Panc1 (cell line): ENCODE results near the gene TPRG1L. TPM values are rescaled to one million over a fixed set of nuclear protein-coding genes. Genes with fewer than 3 reads are reported as not detected.

ENCODE experiments used
- ATAC-seq: fragments of 200-7000 bp; cut with Tn5 transposase; 2 replicates; pipeline ENCODE4 v1.9.1; 2020; ENCODE audit warnings: mild to moderate bottlenecking, moderate library complexity
- BruUV-seq: library from RNA; stranded (reverse); fragments of 400-500 nt; replicated peaks from 2 replicates; lab custom pipeline; 2021; lab: Mats Ljungman, UMichigan
- CTCF ChIA-PET: fragments of 300-600 bp; sonication (Branson Sonifier 250); formaldehyde crosslinking; loops from one replicate; lab custom pipeline; 2022; ENCODE audit warnings: antibody characterized with exemption; lab: Charles Lee
- POLR2A ChIA-PET: fragments of 300-600 bp; sonication (Branson Sonifier 250); formaldehyde crosslinking; loops from one replicate; lab custom pipeline; 2022; ENCODE audit warnings: antibody characterized with exemption; lab: Charles Lee
- DNase-seq: peaks from one replicate; pipeline ENCODE4 v3.0.0-alpha.2; 2010; ENCODE audit warnings: low read depth, low spot score
- H3K27ac ChIP-seq: 2 replicates; pipeline ENCODE4 v1.5.1; 2011; ENCODE audit warnings: mild to moderate bottlenecking, low read length, inconsistent platforms
- H3K27me3 ChIP-seq: fragments of 200-500 bp; sonication (Bioruptor generic); 2 replicates; pipeline ENCODE4 v1.6.0; 2014; ENCODE audit warnings: low read length, inconsistent platforms; ENCODE audit not compliant: control insufficient read depth, insufficient read depth
- H3K36me3 ChIP-seq: fragments of 200-500 bp; sonication (Bioruptor generic); 2 replicates; pipeline ENCODE4 v1.5.1; 2014; ENCODE audit warnings: inconsistent platforms, mild to moderate bottlenecking, low read length, moderate library complexity; ENCODE audit not compliant: control insufficient read depth, insufficient read depth
- H3K4me1 ChIP-seq: 2 replicates; pipeline ENCODE4 v1.5.1; 2011; ENCODE audit warnings: inconsistent platforms, mild to moderate bottlenecking, low read length, moderate library complexity; ENCODE audit not compliant: control insufficient read depth, insufficient read depth
- H3K4me3 ChIP-seq, 2 experiments: 2 replicates each; pipeline ENCODE4 v1.5.1; 2011 to 2012; ENCODE audit warnings: low read depth in 2 of 2, low read length in 2 of 2, mild to moderate bottlenecking in 2 of 2, inconsistent platforms in 1 of 2, moderate library complexity in 1 of 2
- H3K9me3 ChIP-seq: fragments of 200-500 bp; sonication (Bioruptor generic); 2 replicates; pipeline ENCODE4 v1.5.1; 2014; ENCODE audit warnings: low read depth, mild to moderate bottlenecking, inconsistent platforms, low read length, moderate library complexity; ENCODE audit not compliant: control insufficient read depth, insufficient read depth
- POLR2AphosphoS5 ChIP-seq: IDR thresholded peaks from 2 replicates; pipeline ENCODE4 v1.6.1; 2012; ENCODE audit warnings: mild to moderate bottlenecking, low read depth, low read length, moderate library complexity
- SIN3A ChIP-seq: IDR thresholded peaks from 2 replicates; pipeline ENCODE4 v1.6.1; 2012; ENCODE audit warnings: low read depth, mild to moderate bottlenecking, low read length, moderate library complexity, borderline replicate concordance; ENCODE audit not compliant: insufficient read depth
- TCF7L2 ChIP-seq: IDR thresholded peaks from 2 replicates; pipeline ENCODE4 v1.6.1; 2011; ENCODE audit warnings: mild to moderate bottlenecking, low read depth, low read length, inconsistent platforms
- in situ Hi-C: cut with HindIII; loops from 2 replicates; pipeline ENCODE4 v1.10.0; 2016; ENCODE audit warnings: low sequenced_read_pairs, low pct_unique_long_range_greater_than_20kb
- intact Hi-C: fragments of 100-400 bp; cut with micrococcal nuclease; formaldehyde crosslinking; loops from one replicate; pipeline ENCODE4 v1.10.0; 2022; ENCODE audit not compliant: unreplicated experiment
- total RNA-seq: library from RNA; stranded (reverse); gene quantifications from one replicate; pipeline ENCODE4 v1.2.1, GENCODE V29; 2021; ENCODE audit not compliant: unreplicated experiment
- TF ChIP-seq, protein P1 (sequence below), 2 experiments: IDR thresholded peaks; 2 replicates each; pipeline ENCODE4 v1.6.1; 2011 to 2012; ENCODE audit warnings: low read depth in 2 of 2, control low read depth in 1 of 2, low read length in 1 of 2, mild to moderate bottlenecking in 1 of 2, moderate library complexity in 1 of 2; ENCODE audit not compliant: insufficient read depth in 1 of 2
- TF ChIP-seq, protein P2 (sequence below): fragments of 450-650 bp; IDR thresholded peaks from 2 replicates; pipeline ENCODE4 v1.5.1; 2017; ENCODE audit warnings: mild to moderate bottlenecking

TPRG1L gene
- total RNA-seq, 1 experiment from 2014 or later, result 57.5 TPM

DNA sequence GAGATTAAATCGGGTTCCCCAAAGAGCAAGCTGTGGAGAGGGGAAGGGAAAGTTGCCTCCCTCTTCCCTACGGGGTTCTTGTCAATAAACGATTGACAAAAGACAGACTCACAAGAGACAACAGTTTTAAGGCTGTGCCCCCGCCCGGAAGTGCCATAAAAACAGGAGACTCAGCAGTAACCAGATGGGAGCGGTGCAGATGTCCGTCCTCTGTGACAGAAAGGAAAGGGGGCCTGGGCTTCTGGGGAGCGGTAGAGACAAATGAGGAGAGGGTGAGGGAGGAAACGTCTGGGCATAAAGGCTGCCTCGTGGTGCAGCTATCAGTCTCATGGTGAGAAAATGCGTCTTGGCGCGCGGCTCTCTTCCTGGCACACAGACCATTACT is 33.4 kb downstream of the TPRG1L start:
- Histone ChIP-seq H3K9me3 (no peaks in the 10 kb centered on the region), H3K4me1 (peaks cover 3% of the 10 kb centered on the region), H3K4me3 (no peak overlapping the region), H3K27me3 (no peaks in the 10 kb centered on the region), H3K36me3 (no peaks in the 10 kb centered on the region), H3K27ac (peak overlapping the region; percentile 25; the same call in 1 of the 2 replicates)
- ATAC-seq, result no peak
- in situ Hi-C loops (no loop called here), intact Hi-C loops (loop anchor here (10.0 kb wide), 1 partner anchor 67 kb away; no protein-coding TSS in a partner anchor)
- ChIA-PET CTCF (no interaction called here), POLR2A (interaction anchor here (0.8 kb wide), 1 partner anchor 10 kb away, joined by 5 read pairs; no protein-coding TSS in a partner anchor)
- BruUV-seq, result no TSS peak
- TF ChIP-seq, protein P1, sequence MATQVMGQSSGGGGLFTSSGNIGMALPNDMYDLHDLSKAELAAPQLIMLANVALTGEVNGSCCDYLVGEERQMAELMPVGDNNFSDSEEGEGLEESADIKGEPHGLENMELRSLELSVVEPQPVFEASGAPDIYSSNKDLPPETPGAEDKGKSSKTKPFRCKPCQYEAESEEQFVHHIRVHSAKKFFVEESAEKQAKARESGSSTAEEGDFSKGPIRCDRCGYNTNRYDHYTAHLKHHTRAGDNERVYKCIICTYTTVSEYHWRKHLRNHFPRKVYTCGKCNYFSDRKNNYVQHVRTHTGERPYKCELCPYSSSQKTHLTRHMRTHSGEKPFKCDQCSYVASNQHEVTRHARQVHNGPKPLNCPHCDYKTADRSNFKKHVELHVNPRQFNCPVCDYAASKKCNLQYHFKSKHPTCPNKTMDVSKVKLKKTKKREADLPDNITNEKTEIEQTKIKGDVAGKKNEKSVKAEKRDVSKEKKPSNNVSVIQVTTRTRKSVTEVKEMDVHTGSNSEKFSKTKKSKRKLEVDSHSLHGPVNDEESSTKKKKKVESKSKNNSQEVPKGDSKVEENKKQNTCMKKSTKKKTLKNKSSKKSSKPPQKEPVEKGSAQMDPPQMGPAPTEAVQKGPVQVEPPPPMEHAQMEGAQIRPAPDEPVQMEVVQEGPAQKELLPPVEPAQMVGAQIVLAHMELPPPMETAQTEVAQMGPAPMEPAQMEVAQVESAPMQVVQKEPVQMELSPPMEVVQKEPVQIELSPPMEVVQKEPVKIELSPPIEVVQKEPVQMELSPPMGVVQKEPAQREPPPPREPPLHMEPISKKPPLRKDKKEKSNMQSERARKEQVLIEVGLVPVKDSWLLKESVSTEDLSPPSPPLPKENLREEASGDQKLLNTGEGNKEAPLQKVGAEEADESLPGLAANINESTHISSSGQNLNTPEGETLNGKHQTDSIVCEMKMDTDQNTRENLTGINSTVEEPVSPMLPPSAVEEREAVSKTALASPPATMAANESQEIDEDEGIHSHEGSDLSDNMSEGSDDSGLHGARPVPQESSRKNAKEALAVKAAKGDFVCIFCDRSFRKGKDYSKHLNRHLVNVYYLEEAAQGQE (IDR thresholded peaks at IDR 0.05; ENCODE audit: insufficient read depth in 1 of 2, low read depth in 2 of 2, low read length in 1 of 2), result no peak
- TF ChIP-seq SIN3A (no peak), POLR2AphosphoS5 (no peak), TCF7L2 (no peak)
- TF ChIP-seq, protein P2, sequence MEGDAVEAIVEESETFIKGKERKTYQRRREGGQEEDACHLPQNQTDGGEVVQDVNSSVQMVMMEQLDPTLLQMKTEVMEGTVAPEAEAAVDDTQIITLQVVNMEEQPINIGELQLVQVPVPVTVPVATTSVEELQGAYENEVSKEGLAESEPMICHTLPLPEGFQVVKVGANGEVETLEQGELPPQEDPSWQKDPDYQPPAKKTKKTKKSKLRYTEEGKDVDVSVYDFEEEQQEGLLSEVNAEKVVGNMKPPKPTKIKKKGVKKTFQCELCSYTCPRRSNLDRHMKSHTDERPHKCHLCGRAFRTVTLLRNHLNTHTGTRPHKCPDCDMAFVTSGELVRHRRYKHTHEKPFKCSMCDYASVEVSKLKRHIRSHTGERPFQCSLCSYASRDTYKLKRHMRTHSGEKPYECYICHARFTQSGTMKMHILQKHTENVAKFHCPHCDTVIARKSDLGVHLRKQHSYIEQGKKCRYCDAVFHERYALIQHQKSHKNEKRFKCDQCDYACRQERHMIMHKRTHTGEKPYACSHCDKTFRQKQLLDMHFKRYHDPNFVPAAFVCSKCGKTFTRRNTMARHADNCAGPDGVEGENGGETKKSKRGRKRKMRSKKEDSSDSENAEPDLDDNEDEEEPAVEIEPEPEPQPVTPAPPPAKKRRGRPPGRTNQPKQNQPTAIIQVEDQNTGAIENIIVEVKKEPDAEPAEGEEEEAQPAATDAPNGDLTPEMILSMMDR, result no peak
- no peak for DNase-seq

DNA sequence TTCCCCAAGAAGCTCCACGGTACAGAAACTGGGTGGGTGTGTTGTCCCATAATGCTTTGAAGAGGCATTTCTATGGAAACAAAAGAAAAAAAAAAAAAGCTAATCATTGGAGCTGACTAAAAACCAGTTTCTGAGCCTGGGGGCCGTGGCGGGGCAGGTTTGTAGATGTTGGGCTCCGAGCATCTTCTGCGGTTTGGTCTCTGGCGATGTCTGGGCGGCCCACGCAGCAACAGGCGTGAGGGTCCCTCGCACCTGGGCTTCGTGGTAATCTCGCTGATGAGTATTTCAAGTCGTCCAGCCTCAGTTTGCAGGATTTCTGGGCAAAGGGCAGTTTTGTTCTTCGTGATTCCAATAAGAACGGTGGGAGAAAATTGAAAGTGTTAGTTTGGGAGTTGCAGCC is 34.3 kb downstream of the TPRG1L start:
- intact Hi-C loops, result loop anchor here (10.0 kb wide), 1 partner anchor 66 kb away; no protein-coding TSS in a partner anchor
- no TSS peak for BruUV-seq
- Histone ChIP-seq H3K9me3 (no peaks in the 10 kb centered on the region), H3K27me3 (no peaks in the 10 kb centered on the region), H3K36me3 (no peaks in the 10 kb centered on the region), H3K27ac (no peak overlapping the region), H3K4me1 (peaks cover 3% of the 10 kb centered on the region), H3K4me3 (no peak overlapping the region)
- TF ChIP-seq, protein P1 (IDR thresholded peaks at IDR 0.05; ENCODE audit: insufficient read depth in 1 of 2, low read depth in 2 of 2, low read length in 1 of 2), result no peak
- TF ChIP-seq, protein P2, result no peak
- no peak for TF ChIP-seq POLR2AphosphoS5
- no peak for TF ChIP-seq TCF7L2
- TF ChIP-seq SIN3A, result no peak
- DNase-seq, result no peak
- ATAC-seq, result no peak
- ChIA-PET POLR2A (no interaction called here), CTCF (interaction anchor here (0.7 kb wide), 1 partner anchor 66 kb away, joined by 5 read pairs; no protein-coding TSS in a partner anchor)
- in situ Hi-C loops, result no loop called here
